Tibial artery (tissue), 4 donors: Measurements from ENCODE around the gene KAT5.

Experiments
- DNase-seq, 2 donors: peaks; one replicate each; pipeline ENCODE4 v3.0.0-alpha.2; 2019
- H3K27ac ChIP-seq, 2 donors: fragments of 200-600 bp; sonication (generic) in 1 of 2; 1 replicate in 1 of 2; 2 replicates in 1 of 2; pipeline ENCODE4 v1.5.1; 2018 to 2019; ENCODE audit warnings: mild to moderate bottlenecking in 1 of 2
- H3K27me3 ChIP-seq, 2 donors: fragments of 200-600 bp; sonication (generic) in 1 of 2; one replicate each; pipeline versions ENCODE4 v1.5.1 to v1.6.0; 2016 to 2019
- H3K36me3 ChIP-seq, 3 donors: fragments of 200-600 bp; sonication (generic) in 2 of 3; one replicate each; pipeline ENCODE4 v1.5.1; 2016 to 2019; ENCODE audit warnings: mild to moderate bottlenecking in 2 of 3
- H3K4me1 ChIP-seq, 4 donors: fragments of 200-600 bp; sonication (generic) in 2 of 4; 1 replicate in 3 of 4; 2 replicates in 1 of 4; pipeline ENCODE4 v1.5.1; 2016 to 2019
- H3K4me3 ChIP-seq, 2 donors: fragments of 200-600 bp; sonication (generic) in 1 of 2; 1 replicate in 1 of 2; 2 replicates in 1 of 2; pipeline ENCODE4 v1.5.1; 2018 to 2019; ENCODE audit warnings: mild to moderate bottlenecking in 2 of 2
- H3K9me3 ChIP-seq, 3 donors: fragments of 200-600 bp; sonication (generic) in 1 of 3; one replicate each; pipeline ENCODE4 v1.5.1; 2016 to 2019
- intact Hi-C: fragments of 100-400 bp; cut with DNase I; formaldehyde crosslinking; loops from one replicate; pipeline ENCODE4 v1.15.0; 2023; ENCODE audit warnings: low total_unique reads
- TF ChIP-seq, protein P1 (sequence below), 2 experiments: fragments of 200-600 bp in 1 of 2; fragments of 450-650 bp in 1 of 2; IDR thresholded peaks; one replicate each; pipeline ENCODE4 v1.5.1; 2017 to 2019; ENCODE audit warnings: antibody characterized with exemption in 2 of 2, mild to moderate bottlenecking in 1 of 2, moderate library complexity in 1 of 2

Gene KAT5

DNA sequence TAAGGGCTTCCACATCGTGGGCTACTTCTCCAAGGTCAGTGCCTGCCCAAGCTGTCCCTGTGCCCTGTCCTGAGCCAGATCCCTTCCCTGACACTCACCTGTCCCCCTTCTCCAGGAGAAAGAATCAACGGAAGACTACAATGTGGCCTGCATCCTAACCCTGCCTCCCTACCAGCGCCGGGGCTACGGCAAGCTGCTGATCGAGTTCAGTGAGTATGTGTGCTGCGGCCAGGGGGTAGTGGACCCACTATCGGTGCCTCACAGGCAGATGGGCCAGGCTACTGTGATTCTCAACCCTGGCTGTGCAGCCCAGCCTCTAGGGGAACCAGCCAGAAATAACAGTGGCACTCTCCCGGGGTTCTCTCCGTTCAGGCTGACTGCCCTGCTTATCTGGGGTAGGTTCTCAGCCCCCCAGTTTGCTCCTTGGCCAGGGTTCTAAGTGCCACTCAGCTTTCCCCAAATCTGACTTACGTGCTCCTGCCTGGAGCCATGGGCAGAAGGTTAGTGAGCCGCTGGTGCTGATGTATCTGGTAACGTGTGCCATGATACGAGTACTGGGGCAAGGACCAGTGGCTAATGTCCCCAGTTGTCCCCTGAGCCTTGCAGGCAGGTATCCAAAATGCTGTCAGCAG, 4.8 kb downstream of the KAT5 start:
- Histone ChIP-seq H3K36me3 (peaks cover 64 to 67% (median 65%) of the 10 kb centered on the region in 3 donors), H3K27ac (no peak overlapping the region), H3K4me1 (peaks cover 0 to 47% (median 30%) of the 10 kb centered on the region in 4 donors), H3K4me3 (no peak overlapping the region), H3K9me3 (no peaks in the 10 kb centered on the region), H3K27me3 (no peaks in the 10 kb centered on the region)
- intact Hi-C loops, result loop anchor here (5.0 kb wide), 1 partner anchor 60 kb away; no protein-coding TSS in a partner anchor
- TF ChIP-seq, protein P1, sequence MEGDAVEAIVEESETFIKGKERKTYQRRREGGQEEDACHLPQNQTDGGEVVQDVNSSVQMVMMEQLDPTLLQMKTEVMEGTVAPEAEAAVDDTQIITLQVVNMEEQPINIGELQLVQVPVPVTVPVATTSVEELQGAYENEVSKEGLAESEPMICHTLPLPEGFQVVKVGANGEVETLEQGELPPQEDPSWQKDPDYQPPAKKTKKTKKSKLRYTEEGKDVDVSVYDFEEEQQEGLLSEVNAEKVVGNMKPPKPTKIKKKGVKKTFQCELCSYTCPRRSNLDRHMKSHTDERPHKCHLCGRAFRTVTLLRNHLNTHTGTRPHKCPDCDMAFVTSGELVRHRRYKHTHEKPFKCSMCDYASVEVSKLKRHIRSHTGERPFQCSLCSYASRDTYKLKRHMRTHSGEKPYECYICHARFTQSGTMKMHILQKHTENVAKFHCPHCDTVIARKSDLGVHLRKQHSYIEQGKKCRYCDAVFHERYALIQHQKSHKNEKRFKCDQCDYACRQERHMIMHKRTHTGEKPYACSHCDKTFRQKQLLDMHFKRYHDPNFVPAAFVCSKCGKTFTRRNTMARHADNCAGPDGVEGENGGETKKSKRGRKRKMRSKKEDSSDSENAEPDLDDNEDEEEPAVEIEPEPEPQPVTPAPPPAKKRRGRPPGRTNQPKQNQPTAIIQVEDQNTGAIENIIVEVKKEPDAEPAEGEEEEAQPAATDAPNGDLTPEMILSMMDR (IDR thresholded peaks at IDR 0.05), result no peak
- DNase-seq, result peak in 1 of 2 donors; percentile 43

DNA sequence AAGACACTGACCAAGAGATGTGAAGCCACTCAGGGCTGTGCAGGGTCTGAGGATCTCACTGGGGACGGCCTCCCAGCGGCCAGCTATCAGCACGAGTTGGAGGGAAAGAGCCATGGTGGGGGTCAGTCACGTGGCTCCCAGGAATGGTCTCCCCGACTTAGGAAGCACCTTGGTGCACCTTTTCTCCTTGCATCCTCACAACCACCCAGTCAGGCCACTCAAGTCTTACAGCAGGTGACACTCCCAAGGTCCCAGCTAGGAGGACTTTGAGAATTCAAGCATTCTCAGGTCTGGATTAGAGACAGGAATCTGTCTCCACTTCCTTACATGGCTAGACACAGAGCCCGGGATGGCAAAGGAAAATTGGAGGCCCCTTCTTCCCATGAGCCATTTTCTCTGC, 5.9 kb downstream of the KAT5 start:
- Histone ChIP-seq H3K4me1 (peaks cover 0 to 43% (median 27%) of the 10 kb centered on the region in 4 donors), H3K27me3 (no peaks in the 10 kb centered on the region)
- TF ChIP-seq, protein P1 (IDR thresholded peaks at IDR 0.05), result no peak

DNA sequence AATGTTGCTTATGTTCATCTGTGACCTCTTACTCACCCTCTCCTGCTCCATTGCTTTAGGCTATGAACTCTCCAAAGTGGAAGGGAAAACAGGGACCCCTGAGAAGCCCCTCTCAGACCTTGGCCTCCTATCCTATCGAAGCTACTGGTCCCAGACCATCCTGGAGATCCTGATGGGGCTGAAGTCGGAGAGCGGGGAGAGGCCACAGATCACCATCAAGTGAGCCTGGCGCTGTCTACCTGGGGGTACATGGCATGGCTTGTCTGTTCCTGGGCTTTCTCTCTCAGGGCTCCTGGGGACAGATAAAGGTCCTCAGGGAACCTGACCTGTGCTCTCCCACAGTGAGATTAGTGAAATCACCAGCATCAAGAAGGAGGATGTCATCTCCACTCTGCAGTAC, 6.5 kb downstream of the KAT5 start:
- H3K36me3 ChIP-seq, result peaks cover 60 to 61% (median 60%) of the 10 kb centered on the region in 3 donors
- peaks cover 0 to 37% (median 21%) of the 10 kb centered on the region in 4 donors for H3K4me1 ChIP-seq
- TF ChIP-seq, protein P1 (IDR thresholded peaks at IDR 0.05), result no peak
- no peaks in the 10 kb centered on the region for H3K9me3 ChIP-seq
- intact Hi-C loops, result loop anchor here (5.0 kb wide), 1 partner anchor 59 kb away; no protein-coding TSS in a partner anchor
- no peak overlapping the region for H3K27ac ChIP-seq
- no peak for DNase-seq
- no peaks in the 10 kb centered on the region for H3K27me3 ChIP-seq
- H3K4me3 ChIP-seq, result no peak overlapping the region

More for the DNA sequence above, 5.9 kb downstream of the KAT5 start:
- Histone ChIP-seq H3K9me3 (no peaks in the 10 kb centered on the region), H3K4me3 (no peak overlapping the region), H3K27ac (no peak overlapping the region), H3K36me3 (peaks cover 64 to 67% (median 65%) of the 10 kb centered on the region in 3 donors)
- intact Hi-C loops, result loop anchor here (5.0 kb wide), 1 partner anchor 59 kb away; no protein-coding TSS in a partner anchor
- no peak for DNase-seq

- H3K27ac ChIP-seq, result peak overlapping the region; percentile 77 to 90
- H3K4me1 ChIP-seq, result peaks cover 0 to 35% (median 20%) of the 10 kb centered on the region in 4 donors
- no peak for DNase-seq
- intact Hi-C loops, result loop anchor here (5.0 kb wide), 1 partner anchor 58 kb away; no protein-coding TSS in a partner anchor
- TF ChIP-seq, protein P1 (IDR thresholded peaks at IDR 0.05), result no peak
- H3K27me3 ChIP-seq, result no peaks in the 10 kb centered on the region
- H3K4me3 ChIP-seq, result peak overlapping the region; percentile 59 to 78
- H3K36me3 ChIP-seq, result peaks cover 55 to 56% (median 55%) of the 10 kb centered on the region in 3 donors
- H3K9me3 ChIP-seq, result no peaks in the 10 kb centered on the region
Measured at GRCh38 chr11:65718964-65719492, 7.0 kb downstream of the KAT5 start.

GRCh38 chr11:65719871-65720210, 7.8 kb downstream of the KAT5 start:
- H3K4me3 ChIP-seq, result peak overlapping the region; percentile 59 to 78
- intact Hi-C loops, result loop anchor here (5.0 kb wide), 1 partner anchor 57 kb away; no protein-coding TSS in a partner anchor
- peak overlapping the region; percentile 77 to 90 for H3K27ac ChIP-seq
- TF ChIP-seq, protein P1 (IDR thresholded peaks at IDR 0.05), result no peak
- H3K9me3 ChIP-seq, result no peaks in the 10 kb centered on the region
- peaks cover 0 to 33% (median 20%) of the 10 kb centered on the region in 4 donors for H3K4me1 ChIP-seq
- DNase-seq, result no peak
- peaks cover 47% of the 10 kb centered on the region in 3 donors for H3K36me3 ChIP-seq
- H3K27me3 ChIP-seq, result no peaks in the 10 kb centered on the region
